Right lung (tissue), 5 donors: ENCODE data around the gene P2RY2. TPM values are rescaled to one million over a fixed set of nuclear protein-coding genes. Genes with fewer than 3 reads are reported as not detected.

Experiments
- DNase-seq, 2 donors: peaks; one replicate each; pipeline ENCODE4 v3.0.0-alpha.2; 2013
- polyA plus RNA-seq, 5 donors: library from polyadenylated mRNA; unstranded; fragments of 120-200 nt; gene quantifications; one replicate each; pipeline versions ENCODE4 v1.2.1 to v1.2.3, GENCODE V29; 2013; ENCODE audit warnings: inconsistent platforms in 1 of 5, low replicate concordance in 1 of 5; ENCODE audit not compliant: insufficient read length in 5 of 5, insufficient read depth in 1 of 5

P2RY2 gene
- polyA plus RNA-seq, 5 donors: 0.86 to 1.5 (median 1.1) TPM

GRCh38 chr11:73203790-73204189 lies 14.3 kb upstream of the P2RY2 start:
- DNase-seq: no peak

- DNase-seq: no peak
Observed at GRCh38 chr11:73204711-73205121, 13.4 kb upstream of the P2RY2 start.

GRCh38 chr11:73205661-73206343 lies 12.3 kb upstream of the P2RY2 start:
- DNase-seq: no peak

GRCh38 chr11:73206801-73207200 lies 11.3 kb upstream of the P2RY2 start:
- DNase-seq: no peak

- DNase-seq: no peak
Observed at GRCh38 chr11:73209892-73210291, 8.2 kb upstream of the P2RY2 start.

GRCh38 chr11:73210916-73211667 lies 7.0 kb upstream of the P2RY2 start:
- DNase-seq: no peak

- no peak for DNase-seq
Observed at GRCh38 chr11:73213196-73214143, 4.6 kb upstream of the P2RY2 start.

GRCh38 chr11:73215191-73216134 lies 2.6 kb upstream of the P2RY2 start:
- no peak for DNase-seq

- no peak for DNase-seq
Observed at GRCh38 chr11:73216465-73216864, 1.6 kb upstream of the P2RY2 start.

GRCh38 chr11:73217131-73217809 lies 811 bp upstream of the P2RY2 start:
- no peak for DNase-seq

- no peak for DNase-seq
Observed at GRCh38 chr11:73217810-73218105, 323 bp upstream of the P2RY2 start.

- DNase-seq: no peak
Observed at GRCh38 chr11:73218830-73219215, 742 bp downstream of the P2RY2 start.

GRCh38 chr11:73219396-73220285 lies 1.6 kb downstream of the P2RY2 start:
- DNase-seq: no peak

- no peak for DNase-seq
Observed at GRCh38 chr11:73221451-73221850, 3.4 kb downstream of the P2RY2 start.

GRCh38 chr11:73221996-73222395 lies 3.9 kb downstream of the P2RY2 start:
- DNase-seq: no peak

GRCh38 chr11:73223998-73224730 lies 6.1 kb downstream of the P2RY2 start:
- no peak for DNase-seq

GRCh38 chr11:73225001-73225686 lies 7.1 kb downstream of the P2RY2 start:
- DNase-seq: no peak

GRCh38 chr11:73225851-73226250 lies 7.8 kb downstream of the P2RY2 start:
- no peak for DNase-seq
